Measurements from ENCODE around the gene RBM47. TPM values are rescaled to one million over a fixed set of nuclear protein-coding genes. Genes with fewer than 3 reads are reported as not detected.
A peak's percentile ranks its signal among the peaks of the same experiment; 100 is the strongest.
"Not testable (repeated sequence)": the region's sequence is repeated elsewhere in the genome, so short reads cannot be mapped to it uniquely, and the experiment has no call there.

The RBM47 gene
- total and polyA plus RNA-seq, 4 donors, result 25.9 to 119 (median 94.0) TPM

DNA sequence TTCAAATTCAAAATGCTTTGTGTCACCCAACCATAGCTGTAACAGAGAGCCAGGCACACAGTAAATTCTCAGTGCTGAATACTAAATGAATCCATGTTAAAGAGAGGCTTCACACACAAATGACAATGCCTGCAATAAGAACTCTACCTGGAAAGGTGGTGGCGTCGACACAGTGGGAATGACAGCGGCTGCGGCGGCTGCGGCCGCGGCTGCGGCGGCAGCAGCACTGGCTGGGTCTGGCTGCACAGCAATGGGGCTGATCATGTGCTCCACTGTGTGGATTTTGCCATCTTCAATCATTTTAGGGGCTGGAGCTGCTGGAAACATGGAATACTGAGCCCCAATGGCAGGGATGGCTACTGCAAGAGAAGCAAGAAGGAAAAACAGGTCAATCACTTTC, 197.2 kb downstream of the RBM47 start:
- H3K27me3 ChIP-seq (ENCODE audit: control insufficient read depth in 3 of 3, insufficient read depth in 3 of 3, low read length in 2 of 3), result no peaks in the 10 kb centered on the region
- no peaks in the 10 kb centered on the region for H3K4me1 ChIP-seq (ENCODE audit: control insufficient read depth in 5 of 5, insufficient read depth in 5 of 5, low read length in 5 of 5)
- H3K4me3 ChIP-seq, result no peak overlapping the region
- H3K9me3 ChIP-seq (ENCODE audit: control insufficient read depth in 4 of 4, insufficient read depth in 3 of 4, low read length in 3 of 4), result no peaks in the 10 kb centered on the region
- no peak overlapping the region for H3K9ac ChIP-seq (ENCODE audit: insufficient read depth in 1 of 2, low read length in 2 of 2)
- 99% methylated on average over 10 of the region's 10 CpGs for WGBS, 2 donors
- no peak for DNase-seq
- no peak overlapping the region for H3K27ac ChIP-seq (ENCODE audit: low read depth in 1 of 2, low read length in 1 of 2)
- peaks cover 0 to 9% (median under 1%) of the 10 kb centered on the region in 4 donors for H3K36me3 ChIP-seq (ENCODE audit: control insufficient read depth in 4 of 4, insufficient read depth in 4 of 4, low read length in 4 of 4)
- TF ChIP-seq CTCF (IDR thresholded peaks at IDR 0.05; ENCODE audit: control extremely low read depth, extremely low read depth), result no peak
- ATAC-seq (ENCODE audit: insufficient read depth, low FRiP score), result no peak

DNA sequence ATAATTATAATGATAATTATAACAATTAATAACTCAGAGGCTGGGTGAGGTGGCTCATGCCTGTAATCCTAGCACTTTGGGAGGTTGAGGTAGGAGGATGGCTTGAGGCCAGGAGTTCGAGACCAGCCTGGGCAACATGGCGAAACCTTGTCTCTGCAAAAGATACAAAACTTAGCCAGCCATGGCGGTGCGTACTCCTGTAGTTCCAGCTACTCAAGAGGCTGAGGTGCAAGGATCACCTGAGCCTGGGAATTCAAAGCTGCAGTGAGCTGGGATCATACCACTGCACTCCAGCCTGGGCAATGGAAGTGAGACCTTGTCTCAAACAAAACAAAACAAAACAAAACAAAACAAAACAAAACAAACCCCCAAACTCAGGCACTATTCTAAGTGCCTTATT, 201.8 kb downstream of the RBM47 start:
- H3K36me3 ChIP-seq (ENCODE audit: control insufficient read depth in 4 of 4, insufficient read depth in 4 of 4, low read length in 4 of 4); H3K4me3 ChIP-seq; H3K27ac ChIP-seq (ENCODE audit: low read depth in 1 of 2, low read length in 1 of 2); ATAC-seq (ENCODE audit: insufficient read depth, low FRiP score); H3K4me1 ChIP-seq (ENCODE audit: control insufficient read depth in 5 of 5, insufficient read depth in 5 of 5, low read length in 5 of 5); H3K27me3 ChIP-seq (ENCODE audit: control insufficient read depth in 3 of 3, insufficient read depth in 3 of 3, low read length in 2 of 3); H3K9ac ChIP-seq (ENCODE audit: insufficient read depth in 1 of 2, low read length in 2 of 2); H3K9me3 ChIP-seq (ENCODE audit: control insufficient read depth in 4 of 4, insufficient read depth in 3 of 4, low read length in 3 of 4); DNase-seq: not testable (repeated sequence)
- WGBS, 2 donors, result 94 to 97% methylated on average over 4 of the region's 4 CpGs

- WGBS, 2 donors, result 23 to 41% methylated on average over 3 of the region's 3 CpGs
- Histone ChIP-seq H3K27me3 (ENCODE audit: control insufficient read depth in 3 of 3, insufficient read depth in 3 of 3, low read length in 2 of 3) (no peaks in the 10 kb centered on the region), H3K4me1 (ENCODE audit: control insufficient read depth in 5 of 5, insufficient read depth in 5 of 5, low read length in 5 of 5) (peaks cover 0 to 5% (median 0%) of the 10 kb centered on the region in 5 donors), H3K27ac (ENCODE audit: low read depth in 1 of 2, low read length in 1 of 2) (no peak overlapping the region), H3K36me3 (ENCODE audit: control insufficient read depth in 4 of 4, insufficient read depth in 4 of 4, low read length in 4 of 4) (peaks cover 0 to 9% (median under 1%) of the 10 kb centered on the region in 4 donors), H3K4me3 (no peak overlapping the region), H3K9ac (ENCODE audit: insufficient read depth in 1 of 2, low read length in 2 of 2) (no peak overlapping the region), H3K9me3 (ENCODE audit: control insufficient read depth in 4 of 4, insufficient read depth in 3 of 4, low read length in 3 of 4) (no peaks in the 10 kb centered on the region)
- no peak for ATAC-seq (ENCODE audit: insufficient read depth, low FRiP score)
- peak; percentile 24 to 57 (median 46) for DNase-seq
- no peak for TF ChIP-seq CTCF (IDR thresholded peaks at IDR 0.05; ENCODE audit: control extremely low read depth, extremely low read depth)
Measured at GRCh38 chr4:40427128-40427527, 202.5 kb downstream of the RBM47 start.

DNA sequence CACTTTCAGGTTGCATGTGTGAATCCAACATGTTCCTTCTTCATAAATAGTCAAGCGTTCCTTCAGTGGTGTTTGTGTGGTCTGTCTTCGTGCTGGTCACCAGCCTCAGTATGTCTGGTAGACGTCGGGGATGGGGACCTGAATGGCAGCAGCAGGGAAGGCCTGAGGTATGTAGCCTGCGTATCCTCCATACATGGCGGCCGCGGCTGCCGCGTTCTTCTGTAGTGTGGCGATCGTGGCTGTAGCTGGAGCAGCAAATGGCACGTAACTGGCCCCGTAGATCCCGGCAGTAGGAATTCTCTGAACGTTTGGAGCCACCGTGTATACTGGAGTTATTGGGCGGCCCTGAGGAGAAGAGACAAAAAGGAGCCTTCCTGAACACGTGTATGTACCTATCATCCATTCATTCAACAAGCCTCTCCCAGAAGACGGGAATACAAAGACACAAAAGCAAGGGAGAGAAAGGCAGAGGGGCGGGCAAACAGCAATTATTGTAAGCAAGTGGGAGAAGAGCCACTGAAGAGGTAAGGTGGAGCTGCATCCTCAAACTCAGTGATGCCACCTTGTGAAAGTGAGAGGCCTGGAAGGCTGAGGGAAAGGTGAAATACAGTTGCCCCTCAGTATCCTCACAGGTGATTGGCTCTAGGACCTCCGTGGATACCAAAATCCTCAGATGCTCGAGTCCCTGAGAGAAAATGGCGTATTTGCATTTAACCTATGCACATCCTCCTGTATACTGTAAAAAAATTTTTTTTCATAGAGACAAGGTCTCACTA, 203.7 kb downstream of the RBM47 start:
- WGBS, 2 donors, result 95 to 97% methylated on average over 24 of the region's 24 CpGs
- no peak overlapping the region for H3K27ac ChIP-seq (ENCODE audit: low read depth in 1 of 2, low read length in 1 of 2)
- DNase-seq, result no peak

More for the DNA sequence above, 203.7 kb downstream of the RBM47 start:
- Histone ChIP-seq H3K4me1 (ENCODE audit: control insufficient read depth in 5 of 5, insufficient read depth in 5 of 5, low read length in 5 of 5) (peaks cover 0 to 5% (median 0%) of the 10 kb centered on the region in 5 donors), H3K27me3 (ENCODE audit: control insufficient read depth in 3 of 3, insufficient read depth in 3 of 3, low read length in 2 of 3) (no peaks in the 10 kb centered on the region), H3K9me3 (ENCODE audit: control insufficient read depth in 4 of 4, insufficient read depth in 3 of 4, low read length in 3 of 4) (no peaks in the 10 kb centered on the region), H3K4me3 (no peak overlapping the region), H3K9ac (ENCODE audit: insufficient read depth in 1 of 2, low read length in 2 of 2) (no peak overlapping the region), H3K36me3 (ENCODE audit: control insufficient read depth in 4 of 4, insufficient read depth in 4 of 4, low read length in 4 of 4) (peaks cover 0 to 8% (median under 1%) of the 10 kb centered on the region in 4 donors)
- no peak for TF ChIP-seq CTCF (IDR thresholded peaks at IDR 0.05; ENCODE audit: control extremely low read depth, extremely low read depth)
- no peak for ATAC-seq (ENCODE audit: insufficient read depth, low FRiP score)
